Activated CD4-positive, alpha-beta T cell treated with anti-CD3 and anti-CD28 coated beads, Interleukin-2, amount 50 U/mL, for 16 hours (primary cell): ENCODE results near the gene PRKAB1.

ENCODE experiments used
- DNase-seq: peaks from one replicate; pipeline ENCODE4 v3.0.0-alpha.2; 2020

The PRKAB1 gene

GRCh38 chr12:119715268-119715620 lies 47.3 kb downstream of the PRKAB1 start:
- DNase-seq = no peak

GRCh38 chr12:119718141-119718540 lies 50.2 kb downstream of the PRKAB1 start:
- no peak for DNase-seq

- DNase-seq = no peak
Measured at GRCh38 chr12:119720349-119720748, 52.4 kb downstream of the PRKAB1 start.

- no peak for DNase-seq
Measured at GRCh38 chr12:119721306-119721705, 53.4 kb downstream of the PRKAB1 start.

- DNase-seq = no peak
Measured at GRCh38 chr12:119725523-119725922, 57.6 kb downstream of the PRKAB1 start.

GRCh38 chr12:119727600-119728443 lies 59.9 kb downstream of the PRKAB1 start:
- DNase-seq = no peak

GRCh38 chr12:119728444-119728745 lies 60.5 kb downstream of the PRKAB1 start:
- no peak for DNase-seq

GRCh38 chr12:119729871-119730270 lies 61.9 kb downstream of the PRKAB1 start:
- DNase-seq = no peak

GRCh38 chr12:119730381-119730780 lies 62.4 kb downstream of the PRKAB1 start:
- DNase-seq = no peak
